GM18519 (cell line): Measurements from ENCODE around the gene PRKRIP1.
"Not testable (repeated sequence)": the region's sequence is repeated elsewhere in the genome, so short reads cannot be mapped to it uniquely, and the experiment has no call there.

Experiments used
- ATAC-seq: cut with Tn5 transposase; IDR thresholded peaks from one replicate; pipeline ENCODE4 v1.9.1; 2021; ENCODE audit warnings: mild to moderate bottlenecking, moderate library complexity; ENCODE audit not compliant: unreplicated experiment, low FRiP score

PRKRIP1 gene

GRCh38 chr7:102395873-102396709, at the start of gene PRKRIP1:
TSS of gene PRKRIP1 (plus strand) at chr7:102396363. CDS start at chr7:102396412, 49 bp downstream.
- peak; percentile 94 for ATAC-seq

- ATAC-seq, result not testable (repeated sequence)
Measured at GRCh38 chr7:102346983-102347382, 49.2 kb upstream of the PRKRIP1 start.

GRCh38 chr7:102356344-102356743, 39.8 kb upstream of the PRKRIP1 start, which contains the start of gene SPDYE6:
TSS of gene SPDYE6 (minus strand) at chr7:102356444. CDS start at chr7:102356023, 421 bp downstream.
- ATAC-seq, result not testable (repeated sequence)

- peak; percentile 96 for ATAC-seq
Measured at GRCh38 chr7:102363549-102364393, 32.4 kb upstream of the PRKRIP1 start.

- ATAC-seq, result not testable (repeated sequence)
Measured at GRCh38 chr7:102364394-102364886, 31.7 kb upstream of the PRKRIP1 start.

- not testable (repeated sequence) for ATAC-seq
Measured at GRCh38 chr7:102365390-102365789, 30.8 kb upstream of the PRKRIP1 start.

GRCh38 chr7:102370038-102370437, 26.1 kb upstream of the PRKRIP1 start:
- ATAC-seq, result not testable (repeated sequence)

GRCh38 chr7:102372796-102373195, 23.4 kb upstream of the PRKRIP1 start:
- not testable (repeated sequence) for ATAC-seq

- no peak for ATAC-seq
Measured at GRCh38 chr7:102376964-102377466, 19.1 kb upstream of the PRKRIP1 start.

GRCh38 chr7:102380837-102381236, 15.3 kb upstream of the PRKRIP1 start:
- ATAC-seq, result not testable (repeated sequence)

GRCh38 chr7:102381696-102382425, 14.3 kb upstream of the PRKRIP1 start:
- not testable (repeated sequence) for ATAC-seq

GRCh38 chr7:102387064-102387463, 9.1 kb upstream of the PRKRIP1 start:
- ATAC-seq, result no peak

- ATAC-seq, result no peak
Measured at GRCh38 chr7:102389810-102390209, 6.4 kb upstream of the PRKRIP1 start.

- no peak for ATAC-seq
Measured at GRCh38 chr7:102390697-102391484, 5.3 kb upstream of the PRKRIP1 start.

GRCh38 chr7:102392330-102392729, 3.8 kb upstream of the PRKRIP1 start:
- no peak for ATAC-seq

- no peak for ATAC-seq
Measured at GRCh38 chr7:102393467-102393866, 2.7 kb upstream of the PRKRIP1 start.

- no peak for ATAC-seq
Measured at GRCh38 chr7:102395592-102395872, 631 bp upstream of the PRKRIP1 start.

- ATAC-seq, result no peak
Measured at GRCh38 chr7:102396710-102397019, 502 bp downstream of the PRKRIP1 start.

GRCh38 chr7:102398543-102398942, 2.4 kb downstream of the PRKRIP1 start:
- ATAC-seq, result no peak

GRCh38 chr7:102400360-102400759, 4.2 kb downstream of the PRKRIP1 start:
- ATAC-seq, result no peak
